Activated gamma-delta T cell treated with anti-CD3 and anti-CD28 coated beads, Interleukin-2, amount 50 U/mL, for 16 hours (primary cell): ENCODE results near the gene SRL.
"Not testable (repeated sequence)": the region's sequence is repeated elsewhere in the genome, so short reads cannot be mapped to it uniquely, and the experiment has no call there.

Experiments used
- DNase-seq: peaks from one replicate; pipeline ENCODE4 v3.0.0-alpha.2; 2020; ENCODE audit warnings: low read depth

SRL gene

DNA sequence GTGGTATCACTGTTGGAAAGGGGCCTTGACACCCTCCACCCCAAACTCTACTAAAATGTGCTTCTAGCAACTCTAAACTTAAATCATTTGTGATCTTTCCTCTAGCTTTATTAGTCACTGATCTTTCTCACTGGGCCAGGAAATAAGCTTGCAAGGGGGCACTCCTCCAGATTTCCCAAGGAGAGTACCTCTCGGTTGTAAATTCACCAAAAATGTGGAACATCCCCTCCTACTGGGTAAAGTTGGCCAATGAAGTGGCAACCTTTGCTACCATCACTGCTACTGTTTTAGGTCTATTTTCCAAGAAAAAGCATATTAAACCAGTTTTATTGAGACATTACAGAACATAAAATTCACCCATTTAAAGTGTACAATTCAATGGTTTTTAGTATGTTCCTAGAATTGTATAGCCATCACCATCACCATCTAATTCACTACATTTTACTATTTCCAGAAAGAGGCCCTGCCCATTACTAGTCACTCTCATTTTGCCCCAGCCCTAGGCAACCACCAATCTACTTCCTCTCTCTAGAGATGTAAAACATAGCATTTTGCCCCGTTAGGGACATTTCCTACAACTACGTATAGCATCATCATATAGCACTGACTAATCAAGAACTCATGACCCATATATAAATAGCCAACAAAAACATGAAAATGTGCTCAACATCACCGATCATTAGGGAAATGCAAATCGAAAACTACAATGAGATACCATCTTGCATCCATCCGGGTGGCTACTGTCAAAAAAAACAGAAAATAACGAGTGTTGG, 81.0 kb downstream of the SRL start:
- no peak for DNase-seq

DNA sequence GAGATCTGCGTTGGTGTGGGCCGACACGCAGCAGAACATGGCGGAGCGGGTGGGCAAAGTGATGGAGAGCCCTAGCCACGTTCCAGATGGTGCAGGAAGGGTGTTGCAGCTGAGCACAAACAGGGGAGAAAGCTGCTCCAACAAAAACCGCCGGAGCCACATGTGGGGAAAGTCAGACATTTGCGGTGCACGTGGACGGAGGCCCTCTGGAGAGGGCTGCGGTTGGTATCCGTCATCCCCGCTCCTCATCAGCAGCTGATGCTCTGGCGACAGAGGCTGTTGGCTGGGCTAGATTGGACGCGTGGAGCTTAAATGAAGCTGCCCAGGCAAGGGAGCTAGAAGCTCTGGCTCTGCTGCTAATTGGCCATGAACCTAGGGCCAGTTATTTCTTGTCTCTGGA, 82.2 kb downstream of the SRL start:
- no peak for DNase-seq

DNA sequence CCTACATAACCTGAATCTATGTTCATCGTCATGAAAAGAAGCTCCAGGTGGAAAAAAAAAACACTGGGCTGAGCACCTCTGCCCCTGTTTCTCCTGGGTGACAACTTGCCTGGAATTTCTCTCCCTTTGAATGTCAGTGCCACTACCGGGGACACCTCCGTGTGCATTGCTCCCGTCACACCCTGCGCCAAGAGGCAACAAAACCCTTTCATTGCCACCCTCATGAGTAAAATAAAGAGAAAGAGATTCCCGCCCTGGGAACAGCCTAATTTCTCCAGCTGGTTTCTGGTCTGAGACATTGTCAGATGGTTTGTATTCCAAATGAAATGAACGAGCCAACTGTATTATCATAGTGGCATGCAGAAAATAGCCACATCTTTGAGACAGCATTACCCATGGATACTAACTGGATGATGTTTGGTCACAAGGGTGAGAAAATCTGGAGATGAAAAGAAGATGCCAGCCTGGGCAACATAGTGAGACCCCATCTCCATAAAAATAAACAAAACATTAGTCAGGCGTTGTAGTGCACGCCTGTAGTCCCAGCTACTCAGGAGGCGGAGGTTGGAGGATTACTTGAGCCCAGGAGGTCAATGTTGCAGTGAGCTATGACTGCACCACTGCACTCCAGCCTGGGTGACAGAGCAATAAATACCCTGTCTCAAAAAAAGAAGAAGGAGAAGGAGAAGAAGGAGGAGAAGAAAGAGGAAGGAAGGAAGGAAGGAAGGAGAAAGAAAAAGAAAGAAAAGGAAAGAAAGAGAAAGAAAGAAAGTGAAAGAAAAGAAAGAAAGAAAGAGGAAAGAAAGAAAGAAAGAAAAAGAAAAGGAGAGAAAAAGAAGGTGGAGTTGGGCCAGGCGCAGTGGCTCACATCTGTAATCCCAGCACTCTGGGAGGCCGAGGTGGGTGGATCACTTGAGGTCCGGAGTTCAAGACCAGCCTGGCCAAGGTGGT, 83.5 kb downstream of the SRL start:
- DNase-seq: no peak

DNA sequence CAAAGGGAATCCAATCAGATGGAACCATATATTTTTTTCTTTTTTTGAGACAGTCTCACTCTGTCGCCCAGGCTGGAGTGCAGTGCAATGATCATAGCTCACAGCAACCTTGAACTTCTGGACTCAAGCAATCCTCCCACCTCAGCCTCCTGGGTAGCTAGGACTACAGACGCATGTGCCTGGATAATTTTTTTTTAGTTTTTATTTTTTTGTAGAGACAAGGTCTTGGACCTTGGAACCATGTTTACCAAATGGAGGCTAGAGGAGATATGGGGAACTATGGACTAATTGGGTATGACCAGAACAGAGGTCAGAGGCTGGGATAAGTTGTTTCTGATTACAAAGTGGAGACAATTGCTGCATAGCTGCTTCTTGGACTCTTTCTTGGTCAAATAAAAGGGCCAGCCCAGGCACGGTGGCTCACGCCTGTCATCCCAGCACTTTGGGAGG, 84.5 kb downstream of the SRL start:
- DNase-seq: no peak

DNA sequence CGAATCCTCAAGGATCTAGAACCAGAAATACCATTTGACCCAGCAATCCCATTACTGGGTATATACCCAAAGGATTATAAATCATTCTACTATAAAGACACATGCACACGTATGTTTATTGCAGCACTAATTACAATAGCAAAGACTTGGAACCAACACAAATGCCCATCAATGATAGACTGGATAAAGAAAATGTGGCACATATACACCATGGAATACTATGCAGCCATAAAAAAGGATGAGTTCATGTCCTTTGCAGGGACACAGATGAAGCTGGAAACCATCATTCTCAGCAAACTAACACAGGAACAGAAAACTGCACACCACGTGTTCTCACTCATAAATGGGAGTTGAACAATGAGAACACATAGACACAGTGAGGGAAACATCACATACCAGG, 85.4 kb downstream of the SRL start:
- not testable (repeated sequence) for DNase-seq

DNA sequence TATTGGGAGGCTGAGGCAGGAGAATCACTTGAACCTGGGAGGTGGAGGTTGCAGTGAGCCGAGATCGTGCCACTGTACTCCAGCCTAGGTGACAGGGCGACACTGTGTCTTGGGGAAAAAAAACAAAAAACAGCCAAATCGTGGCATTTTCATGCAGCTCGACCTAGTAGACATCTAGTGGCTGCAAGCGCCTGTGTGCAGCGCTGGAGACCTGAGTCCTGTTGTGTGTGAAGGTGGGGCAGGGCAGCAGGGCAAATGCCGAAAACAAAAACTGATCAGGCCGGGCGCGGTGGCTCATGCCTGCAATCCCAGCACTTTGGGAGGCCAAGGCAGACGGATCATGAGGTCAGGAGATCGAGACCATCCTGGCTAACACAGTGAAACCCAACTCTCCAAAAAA, 88.5 kb downstream of the SRL start:
- not testable (repeated sequence) for DNase-seq

DNA sequence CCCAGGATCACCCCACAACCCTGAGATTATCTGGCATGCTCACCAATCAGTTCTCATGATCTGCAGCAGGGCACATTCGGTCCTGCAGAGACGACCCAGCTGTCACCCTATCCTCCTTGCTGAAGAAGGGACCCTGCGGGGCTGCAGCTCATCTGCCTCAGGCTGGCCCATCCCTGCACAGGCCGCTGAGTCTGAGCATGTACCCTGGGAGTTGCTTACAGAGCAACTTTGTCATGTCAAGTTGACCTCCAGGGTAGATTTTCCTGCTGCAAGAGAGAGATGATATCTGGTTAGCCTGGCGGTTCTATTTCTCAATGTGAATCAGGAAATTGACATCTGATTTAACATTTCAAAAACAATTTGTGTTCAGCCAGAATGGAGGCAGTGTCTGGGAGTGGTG, 89.6 kb downstream of the SRL start:
- no peak for DNase-seq

DNA sequence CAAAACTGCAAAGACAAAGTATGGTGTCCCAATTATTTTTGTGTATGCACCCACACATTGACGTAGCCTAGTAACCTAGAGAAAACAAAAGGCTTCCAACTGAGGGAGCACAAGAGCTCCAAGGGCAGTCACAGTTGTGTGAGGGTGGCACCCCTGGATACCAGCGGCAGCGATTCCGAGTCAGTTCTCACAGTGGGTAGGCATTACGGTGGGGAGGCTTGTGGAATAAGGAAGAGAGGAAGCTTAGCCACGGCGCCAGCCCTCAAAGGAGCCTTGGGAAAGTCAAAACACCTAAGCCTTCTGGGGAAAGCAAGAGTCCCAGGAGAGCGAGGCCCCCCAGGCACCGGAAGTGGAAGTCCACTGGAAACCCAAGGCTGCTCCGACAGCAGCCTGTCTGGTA, 94.6 kb downstream of the SRL start:
- no peak for DNase-seq

DNA sequence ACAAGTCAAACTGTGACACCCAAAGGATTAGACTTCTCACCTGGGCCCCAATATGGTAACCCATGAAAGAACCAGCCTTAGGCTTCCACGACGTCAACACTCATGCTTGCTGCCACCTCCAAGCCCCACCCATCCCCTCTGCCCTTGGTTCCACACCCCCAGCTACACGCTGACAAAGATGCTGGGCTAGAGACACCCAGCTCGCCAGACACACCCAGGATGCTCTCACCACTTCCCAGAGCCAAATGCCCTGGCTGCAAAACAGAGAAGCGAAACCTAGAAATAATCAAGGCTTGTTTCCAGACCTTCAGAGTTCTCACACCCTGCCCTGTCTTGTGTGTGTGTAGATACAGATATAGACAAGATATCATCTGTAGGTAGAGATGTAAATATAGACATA, 99.6 kb downstream of the SRL start:
- no peak for DNase-seq

DNA sequence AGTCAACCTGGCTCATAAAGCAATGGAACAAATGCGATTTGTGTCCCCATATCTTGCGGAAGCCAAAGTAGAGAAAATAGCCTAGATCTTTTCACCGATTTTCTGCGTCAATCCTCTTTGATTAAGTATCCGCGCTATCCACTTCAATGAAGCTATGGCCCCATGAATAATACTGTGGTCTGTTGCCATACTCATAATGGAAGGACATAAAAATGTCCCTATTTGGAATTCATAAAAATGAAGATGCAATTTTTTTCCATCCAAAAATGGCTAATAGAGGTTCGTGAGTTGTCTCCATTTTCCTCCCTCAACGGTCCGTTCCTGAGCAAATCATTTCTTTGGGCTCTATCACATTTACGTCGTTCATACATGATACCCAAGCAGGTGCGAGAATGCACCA, 100.3 kb downstream of the SRL start:
- no peak for DNase-seq

DNA sequence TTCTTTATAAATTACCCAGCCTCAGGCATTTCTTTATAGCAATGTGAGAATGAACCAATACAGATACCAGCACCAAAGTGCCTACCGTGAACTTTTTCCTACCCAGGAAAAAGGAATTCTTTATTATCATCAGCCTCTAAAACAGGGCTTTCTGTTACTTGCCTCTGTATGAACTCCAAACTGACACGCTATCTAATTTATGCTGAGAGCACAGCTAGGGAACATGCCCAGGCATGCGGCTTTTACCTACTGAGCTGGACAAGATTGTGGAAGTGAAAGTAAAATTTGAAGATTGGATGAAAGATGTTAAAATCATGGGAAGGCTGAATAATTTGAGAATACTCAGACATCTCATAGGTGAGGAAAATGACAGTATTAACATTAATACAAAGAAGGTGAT, 101.2 kb downstream of the SRL start:
- no peak for DNase-seq

DNA sequence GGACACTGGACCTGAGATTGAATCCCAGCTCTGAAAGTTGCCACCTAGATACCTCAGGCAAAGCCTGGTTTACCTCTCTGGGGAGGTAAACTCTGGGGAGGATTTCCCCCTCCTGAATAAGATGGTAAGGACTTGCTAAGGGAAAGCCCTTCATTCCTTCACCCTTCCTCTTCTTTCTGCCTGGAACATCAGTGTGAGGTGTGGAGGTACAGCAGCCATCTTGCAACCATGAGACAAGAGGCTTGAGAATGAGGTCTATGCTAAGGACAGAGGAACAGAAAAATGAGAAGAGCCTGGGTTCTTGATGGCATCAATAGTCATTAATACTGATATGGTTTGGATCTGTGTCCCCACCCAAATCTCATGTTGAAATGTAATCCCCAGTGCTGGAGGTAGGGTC, 101.9 kb downstream of the SRL start:
- DNase-seq: no peak
